Activated T-cell treated with anti-CD3 and anti-CD28 coated beads for 48 hours (primary cell): Measurements from ENCODE around the gene MSL3.

Experiments used
- DNase-seq: peaks from one replicate; pipeline ENCODE4 v3.0.0-alpha.2; 2020; ENCODE audit warnings: low read depth

The MSL3 gene

DNA sequence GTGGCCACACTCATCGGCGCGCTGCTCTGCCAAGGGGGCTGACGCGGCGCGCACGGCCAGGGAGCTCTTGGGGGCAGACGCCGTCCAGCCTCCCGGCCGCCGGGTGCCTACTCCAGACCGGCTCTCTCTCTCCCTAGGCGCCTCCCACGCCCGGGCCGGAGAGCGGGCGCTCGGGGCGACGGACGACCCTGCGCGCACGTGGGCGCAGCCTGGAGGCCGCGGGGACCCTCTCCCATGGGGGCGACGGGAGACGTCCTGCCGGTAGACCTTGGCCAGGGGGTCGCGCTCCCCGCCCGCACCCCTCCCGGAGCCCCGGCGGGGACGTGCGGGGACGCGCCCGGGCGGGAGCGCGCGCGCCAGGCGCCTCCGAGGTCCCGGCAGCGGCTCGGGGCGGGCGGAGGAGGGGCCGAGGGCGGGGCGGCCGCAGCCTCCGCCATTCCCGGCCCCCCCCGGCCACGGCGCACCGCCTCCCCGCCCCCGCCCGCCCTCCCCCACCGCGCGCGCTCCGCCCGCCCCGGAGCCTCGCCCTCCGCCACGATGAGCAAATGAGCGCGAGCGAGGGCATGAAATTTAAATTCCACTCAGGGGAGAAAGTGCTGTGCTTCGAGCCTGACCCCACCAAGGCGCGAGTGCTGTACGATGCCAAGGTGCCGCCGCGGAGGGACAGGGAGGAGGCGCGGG, at the start of gene MSL3:
TSS of gene MSL3 (plus strand) at position 519 of the 681 bp plus-strand sequence. CDS start at position 546, 27 bp downstream.
- peak; percentile 55 for DNase-seq

DNA sequence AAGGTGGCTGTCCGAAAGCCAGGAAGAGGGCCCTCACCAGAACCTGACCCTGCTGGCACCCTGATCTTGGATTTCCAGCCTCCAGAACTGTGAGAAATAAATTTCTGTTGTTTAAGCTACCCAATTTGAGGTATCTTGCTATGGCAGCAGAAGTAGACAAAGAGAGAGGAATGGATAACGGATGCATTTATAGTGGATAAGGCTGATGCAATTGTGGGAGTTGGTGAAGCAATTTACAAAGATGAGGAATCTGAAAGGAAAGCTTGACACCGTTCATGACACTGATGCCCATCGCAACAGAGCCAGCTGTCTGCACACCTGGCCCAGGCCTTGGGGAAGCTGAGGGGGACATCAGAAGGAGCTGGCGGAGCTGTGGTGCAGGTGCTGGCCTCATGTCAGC, 35.7 kb upstream of the MSL3 start:
- no peak for DNase-seq

DNA sequence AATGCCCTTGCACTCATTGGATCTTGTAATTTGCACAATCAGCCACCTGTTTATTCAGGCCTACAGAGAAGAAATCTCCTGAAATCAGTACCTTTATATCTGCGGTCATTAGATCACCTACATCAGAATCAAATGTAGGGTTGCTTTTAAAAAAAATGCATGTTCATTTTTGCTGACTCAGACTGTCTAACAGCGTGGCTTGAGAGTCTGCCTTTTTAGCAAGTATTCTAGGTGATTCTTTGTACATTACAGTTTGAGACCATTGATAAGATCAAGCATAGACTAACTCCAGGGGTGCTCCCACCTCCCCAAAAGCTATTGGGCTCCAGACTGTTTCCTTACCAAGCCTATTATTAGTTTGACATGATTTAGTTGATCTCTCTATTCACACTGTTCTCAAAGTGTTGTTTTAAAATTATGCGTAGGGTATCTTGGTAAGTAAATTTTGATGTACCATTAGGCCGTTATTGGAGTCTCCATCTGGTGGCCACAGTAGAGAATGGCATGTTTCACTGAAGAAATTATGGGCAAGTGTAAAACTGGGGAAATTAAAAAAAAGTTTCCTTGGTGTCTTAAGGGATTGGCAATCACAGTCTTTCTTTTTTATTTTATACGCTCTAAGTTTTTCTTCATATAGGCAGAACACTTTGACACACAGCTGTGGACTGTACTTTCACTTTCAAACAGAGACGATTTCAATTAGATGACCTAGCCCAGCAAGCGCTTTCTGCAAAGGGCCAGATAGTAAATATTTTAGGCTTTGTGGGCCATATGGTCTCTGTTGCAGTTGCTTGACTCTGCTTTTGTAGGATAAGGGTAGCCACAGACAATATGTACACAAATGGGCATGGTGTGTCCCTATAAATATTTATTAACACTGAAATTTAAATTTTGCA, 33.7 kb upstream of the MSL3 start:
- DNase-seq = peak; percentile 1

GRCh38 chrX:11725631-11726442, 32.2 kb upstream of the MSL3 start:
- DNase-seq = no peak

DNA sequence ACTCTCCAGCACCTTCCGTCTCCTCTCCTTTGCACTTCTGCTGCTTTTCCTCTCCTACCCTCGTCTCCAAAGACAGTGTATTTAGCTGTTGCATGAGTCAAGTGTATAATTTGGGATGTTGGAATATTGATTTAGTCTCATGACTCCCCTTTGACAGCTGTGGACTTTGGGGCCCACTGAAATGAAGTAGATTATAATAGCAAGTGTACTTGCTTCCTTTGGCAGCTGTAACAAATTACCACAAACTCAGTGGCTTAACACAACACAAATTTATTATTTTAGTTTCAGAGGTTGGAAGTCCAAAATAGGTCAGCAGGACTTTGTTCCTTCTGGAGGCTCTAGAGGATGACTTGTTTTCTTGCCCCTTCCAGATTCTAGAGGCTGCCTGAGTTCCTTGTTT, 29.5 kb upstream of the MSL3 start:
- DNase-seq = no peak

- no peak for DNase-seq
Observed at GRCh38 chrX:11733614-11734013, 24.4 kb upstream of the MSL3 start.

- no peak for DNase-seq
Observed at GRCh38 chrX:11739776-11740175, 18.3 kb upstream of the MSL3 start.

GRCh38 chrX:11740794-11741193, 17.2 kb upstream of the MSL3 start:
- no peak for DNase-seq

GRCh38 chrX:11741574-11741973, 16.5 kb upstream of the MSL3 start:
- no peak for DNase-seq

- no peak for DNase-seq
Observed at GRCh38 chrX:11745881-11746280, 12.2 kb upstream of the MSL3 start.

- no peak for DNase-seq
Observed at GRCh38 chrX:11750046-11750445, 8.0 kb upstream of the MSL3 start.

DNA sequence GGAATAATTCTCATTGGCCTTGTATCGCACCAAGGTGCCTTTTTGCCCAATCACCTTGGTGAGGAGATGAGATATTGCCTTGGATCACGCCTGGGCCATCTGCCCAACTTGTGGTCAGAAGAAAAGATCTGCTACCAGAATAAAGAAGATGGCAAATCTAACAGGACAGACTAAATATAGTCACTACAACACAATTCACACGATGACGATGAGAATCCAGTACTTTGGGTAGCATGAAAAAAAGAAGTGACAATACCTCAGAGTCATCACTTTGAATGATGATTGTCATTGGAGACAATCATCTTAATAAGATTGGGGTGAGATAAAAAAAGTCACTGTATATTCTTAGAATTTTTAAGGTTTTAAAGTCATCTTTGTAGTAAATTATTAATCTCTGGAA, 7.3 kb upstream of the MSL3 start:
- no peak for DNase-seq

DNA sequence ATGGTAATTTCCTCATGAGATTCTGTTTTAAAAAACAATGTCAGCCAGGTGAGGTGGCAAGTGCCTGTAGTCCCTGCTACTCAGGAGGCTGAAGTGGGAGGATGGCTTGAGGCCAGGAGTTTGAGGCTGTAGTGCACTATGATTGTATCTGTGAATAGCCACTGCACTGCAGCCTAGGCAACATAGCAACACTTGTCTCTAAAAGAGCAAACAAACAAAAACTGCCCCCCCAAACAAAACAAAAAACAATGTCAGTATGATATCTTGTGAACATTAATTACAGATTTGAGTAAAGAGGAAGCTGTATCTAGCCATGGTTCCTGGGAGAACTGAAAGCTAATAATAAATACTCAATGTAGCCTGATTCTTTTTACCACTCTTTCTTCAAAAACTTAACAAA, 6.8 kb upstream of the MSL3 start:
- DNase-seq = no peak

DNA sequence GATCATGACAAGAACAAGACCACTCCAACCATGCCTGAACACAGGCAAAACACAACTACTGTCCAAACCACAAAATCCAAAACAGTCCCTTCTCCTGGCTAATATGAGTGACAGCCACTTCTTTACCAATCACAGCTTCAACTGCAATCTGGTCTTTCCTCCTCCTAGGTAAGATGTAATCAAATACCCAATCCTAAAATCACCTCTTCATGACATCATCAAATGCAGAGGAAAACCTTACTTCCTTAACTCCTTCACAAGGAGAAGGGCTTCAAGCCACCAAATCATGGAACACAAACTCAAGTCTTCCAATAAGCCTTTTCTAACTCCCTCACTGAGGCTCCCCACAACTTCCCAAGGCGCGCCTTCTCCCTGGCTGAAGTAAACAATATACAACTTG, 4.4 kb upstream of the MSL3 start:
- no peak for DNase-seq

GRCh38 chrX:11754958-11755645, 2.9 kb upstream of the MSL3 start:
- no peak for DNase-seq

- DNase-seq = no peak
Observed at GRCh38 chrX:11755724-11756123, 2.3 kb upstream of the MSL3 start.

DNA sequence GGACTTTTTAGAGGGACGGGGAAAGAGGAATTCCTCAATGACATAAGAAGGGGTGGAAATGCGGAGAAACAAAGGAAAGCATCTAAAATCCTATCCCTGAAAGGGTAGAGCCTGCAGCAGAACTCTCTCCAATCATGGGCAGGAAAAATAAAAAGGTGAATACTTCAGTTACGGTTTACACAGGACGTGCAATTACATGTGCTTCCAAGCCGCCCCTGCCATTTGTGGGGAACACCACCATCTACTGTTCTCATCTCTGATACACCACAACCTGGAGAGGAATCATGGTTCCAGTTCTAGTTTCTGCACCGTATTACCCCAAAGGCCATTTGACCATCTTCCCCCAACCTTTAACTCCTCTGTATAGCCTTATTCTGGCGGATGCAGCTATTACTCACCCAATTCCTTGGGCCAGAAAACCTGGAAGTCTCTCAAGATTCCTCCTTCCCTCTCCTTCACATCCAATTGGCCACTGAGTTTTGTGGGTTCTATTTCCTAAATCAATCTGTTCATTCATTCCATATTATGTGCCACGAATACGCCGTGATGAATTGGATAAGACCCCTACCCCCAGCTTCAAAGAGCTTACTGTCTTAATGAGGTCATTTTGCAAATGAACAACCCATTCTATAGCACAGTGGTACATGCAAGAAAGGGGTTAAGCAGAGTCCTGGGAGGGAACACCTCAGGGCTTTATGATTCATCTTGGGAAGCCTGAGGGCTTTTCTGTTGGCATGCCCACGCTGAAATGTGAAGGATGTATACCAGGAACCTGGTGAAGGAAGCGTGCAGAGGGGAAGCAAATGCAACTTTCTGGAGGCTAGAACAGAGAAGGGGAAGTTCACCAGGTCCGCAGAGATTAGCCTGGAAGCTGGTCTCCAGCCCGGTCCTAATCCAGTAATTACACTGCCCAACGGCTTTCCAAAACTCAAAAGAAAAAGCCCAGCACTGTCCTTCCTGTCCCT, 1.4 kb upstream of the MSL3 start:
- no peak for DNase-seq

- DNase-seq = no peak
Observed at GRCh38 chrX:11757397-11757718, 679 bp upstream of the MSL3 start.

DNA sequence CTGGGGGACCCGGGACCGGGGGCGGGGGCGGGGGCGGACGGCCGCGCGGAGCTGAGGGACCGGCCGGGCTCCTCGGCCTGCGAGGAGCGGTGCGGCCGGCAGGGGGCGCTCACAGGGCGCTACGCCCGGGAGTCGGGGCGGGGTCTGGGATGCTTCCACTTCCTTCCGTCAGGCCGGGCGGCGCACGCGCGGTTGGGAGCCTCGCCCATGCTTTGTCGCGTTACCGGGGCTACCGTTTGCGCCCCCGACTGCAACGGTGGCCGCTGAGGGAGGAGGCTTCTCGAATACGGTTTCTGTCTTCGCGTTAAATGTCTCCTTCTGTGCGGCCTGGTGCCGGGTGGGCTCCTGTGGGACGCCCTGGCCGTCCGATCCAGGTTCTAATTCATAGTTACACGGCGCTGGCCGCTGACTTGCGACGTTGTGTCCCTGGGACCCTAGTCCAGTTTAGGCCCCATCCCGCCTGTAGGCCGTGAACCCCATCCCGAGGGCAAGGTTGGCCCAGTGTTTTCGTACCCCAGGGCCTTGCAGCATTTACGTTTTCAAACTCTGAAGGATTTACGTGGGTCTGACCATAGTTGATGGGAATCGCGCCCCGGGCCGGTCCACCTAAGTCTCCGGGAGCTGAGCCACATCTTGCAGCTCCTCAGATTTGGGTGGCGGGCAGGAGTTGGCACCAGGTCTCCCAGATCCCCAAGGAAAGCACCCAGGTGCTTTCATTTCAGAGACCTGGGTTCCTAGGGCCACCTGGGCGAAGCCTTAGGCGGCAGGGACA, 549 bp downstream of the MSL3 start:
- DNase-seq = peak; percentile 84

DNA sequence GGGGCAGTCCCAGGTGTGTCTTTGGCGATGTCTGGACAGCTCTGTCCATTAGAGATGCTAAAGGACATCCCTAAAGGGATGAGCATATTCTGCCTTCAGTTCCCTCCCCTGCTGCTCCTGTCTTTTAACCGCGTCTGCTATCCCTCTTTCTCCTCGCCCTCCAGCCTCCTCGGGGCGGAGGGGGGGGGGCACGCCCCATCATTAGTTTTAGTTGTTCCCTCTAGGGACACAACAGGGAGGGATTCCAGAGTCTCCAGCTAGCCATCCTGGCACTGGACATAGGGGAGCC, 1.1 kb downstream of the MSL3 start:
- DNase-seq = no peak
